ENCODE measurements around the gene EMP3. TPM values are rescaled to one million over a fixed set of nuclear protein-coding genes. Genes with fewer than 3 reads are reported as not detected.
"Not testable (repeated sequence)": the region's sequence is repeated elsewhere in the genome, so short reads cannot be mapped to it uniquely, and the experiment has no call there.

The EMP3 gene
- total RNA-seq, 4 donors from 2014 or later: 3.8 to 15.3 (median 9.4) TPM

DNA sequence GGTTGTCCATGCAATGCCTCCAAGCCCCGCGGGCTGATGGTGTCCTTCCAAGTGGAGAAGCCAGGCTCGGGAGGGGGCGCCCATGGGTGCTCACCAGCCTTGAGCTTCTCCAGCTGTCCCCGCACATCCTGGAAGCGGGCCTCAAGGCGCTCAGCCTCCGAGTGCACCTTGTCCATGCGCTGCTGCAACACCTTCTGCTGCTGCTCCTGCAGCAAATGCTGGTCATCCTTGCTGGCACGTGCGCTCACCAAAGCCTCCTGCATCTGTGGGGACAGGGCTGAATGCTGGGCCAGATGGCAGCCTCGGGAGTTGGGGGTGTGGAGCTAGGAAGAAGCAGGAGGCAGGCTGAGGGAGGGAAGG is 22.8 kb upstream of the EMP3 start:
- H3K4me1 ChIP-seq: no peaks in the 10 kb centered on the region
- H3K27me3 ChIP-seq: no peaks in the 10 kb centered on the region
- intact Hi-C loops (cut with DNase I; ENCODE audit: low total_unique reads) (no loop called here), in situ Hi-C loops (cut with MboI; ENCODE audit: low sequenced_read_pairs in 4 of 4) (loop anchor here in 2 of 4 donors (25.0 kb wide), 1 partner anchor 285 kb away; no protein-coding TSS in a partner anchor)
- H3K9me3 ChIP-seq: no peaks in the 10 kb centered on the region
- DNase-seq (no peak), ATAC-seq (no peak)
- H3K27ac ChIP-seq: no peak overlapping the region
- TF ChIP-seq POLR2A (IDR thresholded peaks at IDR 0.05): no peak
- TF ChIP-seq, protein P1, sequence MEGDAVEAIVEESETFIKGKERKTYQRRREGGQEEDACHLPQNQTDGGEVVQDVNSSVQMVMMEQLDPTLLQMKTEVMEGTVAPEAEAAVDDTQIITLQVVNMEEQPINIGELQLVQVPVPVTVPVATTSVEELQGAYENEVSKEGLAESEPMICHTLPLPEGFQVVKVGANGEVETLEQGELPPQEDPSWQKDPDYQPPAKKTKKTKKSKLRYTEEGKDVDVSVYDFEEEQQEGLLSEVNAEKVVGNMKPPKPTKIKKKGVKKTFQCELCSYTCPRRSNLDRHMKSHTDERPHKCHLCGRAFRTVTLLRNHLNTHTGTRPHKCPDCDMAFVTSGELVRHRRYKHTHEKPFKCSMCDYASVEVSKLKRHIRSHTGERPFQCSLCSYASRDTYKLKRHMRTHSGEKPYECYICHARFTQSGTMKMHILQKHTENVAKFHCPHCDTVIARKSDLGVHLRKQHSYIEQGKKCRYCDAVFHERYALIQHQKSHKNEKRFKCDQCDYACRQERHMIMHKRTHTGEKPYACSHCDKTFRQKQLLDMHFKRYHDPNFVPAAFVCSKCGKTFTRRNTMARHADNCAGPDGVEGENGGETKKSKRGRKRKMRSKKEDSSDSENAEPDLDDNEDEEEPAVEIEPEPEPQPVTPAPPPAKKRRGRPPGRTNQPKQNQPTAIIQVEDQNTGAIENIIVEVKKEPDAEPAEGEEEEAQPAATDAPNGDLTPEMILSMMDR (IDR thresholded peaks at IDR 0.05 in 4 of 5, conservative IDR thresholded peaks at IDR 0.05 in 1 of 5): no peak
- no peak overlapping the region for H3K4me3 ChIP-seq
- H3K36me3 ChIP-seq: no peaks in the 10 kb centered on the region

DNA sequence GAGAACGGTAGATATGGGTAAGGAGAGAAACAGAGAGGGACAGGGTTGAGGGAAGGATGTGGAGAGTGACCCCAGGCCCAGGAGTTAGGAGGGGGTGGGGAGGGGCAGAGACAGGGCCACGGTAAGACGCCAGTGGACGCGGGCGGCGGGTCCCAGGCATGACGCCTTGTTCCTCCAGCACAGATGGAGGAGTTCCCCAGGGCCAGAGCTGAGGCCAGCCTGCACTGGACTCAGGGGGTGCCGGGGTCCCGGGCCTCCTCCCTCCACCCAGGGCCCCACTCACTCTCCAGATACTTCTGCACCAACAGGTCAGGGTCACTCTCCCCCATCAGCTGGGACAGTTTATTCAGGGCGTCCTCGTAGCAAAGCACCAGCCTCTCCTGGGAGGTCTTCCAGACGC is 22.0 kb upstream of the EMP3 start:
- no peak overlapping the region for H3K4me3 ChIP-seq
- H3K4me1 ChIP-seq: no peaks in the 10 kb centered on the region
- no peak overlapping the region for H3K27ac ChIP-seq
- ATAC-seq: no peak
- intact Hi-C loops (cut with DNase I; ENCODE audit: low total_unique reads): no loop called here
- no peaks in the 10 kb centered on the region for H3K9me3 ChIP-seq
- H3K36me3 ChIP-seq: no peaks in the 10 kb centered on the region
- TF ChIP-seq, protein P1 (IDR thresholded peaks at IDR 0.05 in 4 of 5, conservative IDR thresholded peaks at IDR 0.05 in 1 of 5): no peak
- TF ChIP-seq POLR2A (IDR thresholded peaks at IDR 0.05): no peak
- in situ Hi-C loops (cut with MboI; ENCODE audit: low sequenced_read_pairs in 4 of 4): loop anchor here in 2 of 4 donors (25.0 kb wide), 1 partner anchor 284 kb away; no protein-coding TSS in a partner anchor
- no peaks in the 10 kb centered on the region for H3K27me3 ChIP-seq
- no peak for DNase-seq

DNA sequence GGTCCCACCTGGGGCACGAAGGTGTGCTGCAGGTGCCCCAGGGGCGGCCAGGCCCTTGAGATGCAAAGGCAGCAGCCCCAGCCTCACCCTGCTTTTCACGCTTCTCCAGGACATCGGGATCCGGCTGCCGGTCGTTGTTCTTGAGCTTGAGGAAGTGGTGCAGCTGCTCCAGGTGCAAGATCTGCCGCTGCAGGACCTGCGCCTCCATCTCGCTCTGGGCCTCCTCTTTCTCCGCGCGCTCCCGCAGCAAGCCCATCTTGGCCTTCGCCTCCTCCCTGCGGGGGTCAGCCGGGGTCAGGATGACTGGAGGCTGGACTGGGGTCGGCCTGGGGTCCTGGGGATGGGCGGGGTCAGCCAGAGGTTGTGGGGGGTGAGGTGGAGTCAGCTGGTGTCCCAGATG is 21.5 kb upstream of the EMP3 start:
- no peak overlapping the region for H3K4me3 ChIP-seq
- intact Hi-C loops (cut with DNase I; ENCODE audit: low total_unique reads): no loop called here
- DNase-seq (no peak), ATAC-seq (no peak)
- in situ Hi-C loops (cut with MboI; ENCODE audit: low sequenced_read_pairs in 4 of 4): loop anchor here in 2 of 4 donors (25.0 kb wide), 1 partner anchor 283 kb away; no protein-coding TSS in a partner anchor
- no peaks in the 10 kb centered on the region for H3K27me3 ChIP-seq
- H3K36me3 ChIP-seq: no peaks in the 10 kb centered on the region
- no peaks in the 10 kb centered on the region for H3K9me3 ChIP-seq
- H3K4me1 ChIP-seq: no peaks in the 10 kb centered on the region
- no peak overlapping the region for H3K27ac ChIP-seq
- TF ChIP-seq, protein P1 (IDR thresholded peaks at IDR 0.05 in 4 of 5, conservative IDR thresholded peaks at IDR 0.05 in 1 of 5): no peak
- TF ChIP-seq POLR2A (IDR thresholded peaks at IDR 0.05): no peak

DNA sequence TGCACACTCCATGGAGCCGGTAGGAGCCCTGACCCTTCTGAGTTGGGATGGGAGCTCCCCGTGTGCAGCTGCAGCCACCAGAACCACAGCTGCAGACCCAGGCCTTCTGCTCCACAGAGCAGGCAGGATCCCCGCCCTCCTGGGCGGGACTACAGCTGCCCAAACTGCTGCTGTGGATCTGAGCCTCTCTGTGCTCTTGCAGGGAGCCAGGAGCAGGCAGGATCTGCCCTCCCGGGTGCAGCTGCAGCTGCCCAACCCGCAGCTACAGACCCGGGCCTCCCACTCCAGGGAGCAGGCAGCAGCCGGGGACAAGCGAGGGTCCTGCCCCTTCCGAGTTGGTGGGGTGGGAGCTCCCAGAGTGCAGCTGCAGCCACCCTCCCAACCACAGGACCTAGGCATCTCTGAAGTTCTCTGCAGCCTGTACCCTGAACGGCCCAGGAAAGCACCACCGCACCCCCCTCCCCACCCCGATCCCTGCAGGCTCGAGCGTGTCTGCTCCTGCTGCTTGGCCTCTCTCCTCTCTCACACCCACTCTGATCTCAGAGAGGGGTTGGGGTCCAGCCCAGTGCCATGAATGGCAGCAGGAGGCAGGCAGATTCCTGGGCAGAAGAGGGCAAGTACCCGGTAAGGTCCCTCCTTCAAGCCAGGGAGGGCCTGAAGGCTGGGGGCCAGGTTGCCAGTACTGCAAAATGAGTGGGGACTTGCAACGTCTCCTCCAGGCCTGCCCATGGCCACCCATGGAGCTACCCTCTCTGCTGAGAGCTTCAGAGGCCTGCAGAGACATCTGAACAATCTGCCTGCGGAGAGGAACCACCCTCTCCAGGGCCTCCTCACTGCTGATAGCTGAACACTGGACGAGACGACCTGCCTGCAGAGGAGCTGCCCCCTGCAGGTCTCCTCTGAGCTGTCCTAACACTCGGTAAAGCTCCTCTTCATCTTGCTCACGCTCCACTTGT is 16.4 kb upstream of the EMP3 start:
- Histone ChIP-seq H3K27me3 (no peaks in the 10 kb centered on the region), H3K9me3 (no peaks in the 10 kb centered on the region), H3K4me1 (peaks cover 10 to 13% of the 10 kb centered on the region in 2 donors), H3K36me3 (no peaks in the 10 kb centered on the region), H3K4me3 (no peak overlapping the region), H3K27ac (peak overlapping the region; percentile 51 to 67 (median 64))
- ATAC-seq (no peak), DNase-seq (no peak)
- in situ Hi-C loops (cut with MboI; ENCODE audit: low sequenced_read_pairs in 4 of 4) (loop anchor here in 2 of 4 donors (25.0 kb wide), 1 partner anchor 278 kb away; no protein-coding TSS in a partner anchor), intact Hi-C loops (cut with DNase I; ENCODE audit: low total_unique reads) (no loop called here)
- TF ChIP-seq, protein P1 (IDR thresholded peaks at IDR 0.05 in 4 of 5, conservative IDR thresholded peaks at IDR 0.05 in 1 of 5): no peak
- no peak for TF ChIP-seq POLR2A (IDR thresholded peaks at IDR 0.05)

DNA sequence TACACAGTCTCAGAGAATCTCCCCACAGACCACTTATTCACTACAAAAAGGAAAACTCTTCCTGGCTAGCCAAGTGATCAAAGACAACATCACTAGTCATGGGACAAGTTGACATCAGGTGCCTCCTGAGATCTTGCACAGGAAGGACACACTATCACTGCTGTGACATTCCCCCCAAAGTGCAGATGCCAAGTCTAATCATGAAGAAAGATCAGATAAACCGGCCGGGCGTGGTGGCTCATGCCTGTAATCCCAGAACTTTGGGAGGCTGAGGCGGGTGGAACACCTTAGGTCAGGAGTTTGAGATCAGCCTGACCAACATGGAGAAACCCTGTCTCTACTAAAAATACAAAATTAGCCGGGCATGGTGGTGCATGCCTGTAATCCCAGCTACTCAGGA is 15.6 kb upstream of the EMP3 start:
- H3K27me3 ChIP-seq; H3K4me3 ChIP-seq; H3K36me3 ChIP-seq; intact Hi-C loops (cut with DNase I; ENCODE audit: low total_unique reads); DNase-seq; H3K9me3 ChIP-seq; ATAC-seq: not testable (repeated sequence)
- Histone ChIP-seq H3K4me1 (peaks cover 10 to 13% of the 10 kb centered on the region in 2 donors), H3K27ac (peak overlapping the region; percentile 51 to 67 (median 64))
- in situ Hi-C loops (cut with MboI; ENCODE audit: low sequenced_read_pairs in 4 of 4): loop anchor here in 2 of 4 donors (25.0 kb wide), 1 partner anchor 278 kb away; no protein-coding TSS in a partner anchor
